Tibial nerve (tissue), 3 donors: Measurements from ENCODE around the gene SLC6A8.

Source experiments
- POLR2A ChIP-seq, 2 donors: fragments of 450-650 bp; IDR thresholded peaks; one replicate each; pipeline ENCODE4 v1.6.1; 2017; ENCODE audit warnings: antibody characterized with exemption in 2 of 2, mild to moderate bottlenecking in 2 of 2, moderate library complexity in 2 of 2
- TF ChIP-seq, protein P1 (sequence below), 5 experiments: fragments of 200-600 bp in 3 of 5; fragments of 450-650 bp in 2 of 5; sonication (generic) in 3 of 5; IDR thresholded peaks; one replicate each; pipeline ENCODE4 v1.5.1; 2016 to 2019; ENCODE audit warnings: antibody characterized with exemption in 5 of 5, mild to moderate bottlenecking in 3 of 5, moderate library complexity in 2 of 5

DNA sequence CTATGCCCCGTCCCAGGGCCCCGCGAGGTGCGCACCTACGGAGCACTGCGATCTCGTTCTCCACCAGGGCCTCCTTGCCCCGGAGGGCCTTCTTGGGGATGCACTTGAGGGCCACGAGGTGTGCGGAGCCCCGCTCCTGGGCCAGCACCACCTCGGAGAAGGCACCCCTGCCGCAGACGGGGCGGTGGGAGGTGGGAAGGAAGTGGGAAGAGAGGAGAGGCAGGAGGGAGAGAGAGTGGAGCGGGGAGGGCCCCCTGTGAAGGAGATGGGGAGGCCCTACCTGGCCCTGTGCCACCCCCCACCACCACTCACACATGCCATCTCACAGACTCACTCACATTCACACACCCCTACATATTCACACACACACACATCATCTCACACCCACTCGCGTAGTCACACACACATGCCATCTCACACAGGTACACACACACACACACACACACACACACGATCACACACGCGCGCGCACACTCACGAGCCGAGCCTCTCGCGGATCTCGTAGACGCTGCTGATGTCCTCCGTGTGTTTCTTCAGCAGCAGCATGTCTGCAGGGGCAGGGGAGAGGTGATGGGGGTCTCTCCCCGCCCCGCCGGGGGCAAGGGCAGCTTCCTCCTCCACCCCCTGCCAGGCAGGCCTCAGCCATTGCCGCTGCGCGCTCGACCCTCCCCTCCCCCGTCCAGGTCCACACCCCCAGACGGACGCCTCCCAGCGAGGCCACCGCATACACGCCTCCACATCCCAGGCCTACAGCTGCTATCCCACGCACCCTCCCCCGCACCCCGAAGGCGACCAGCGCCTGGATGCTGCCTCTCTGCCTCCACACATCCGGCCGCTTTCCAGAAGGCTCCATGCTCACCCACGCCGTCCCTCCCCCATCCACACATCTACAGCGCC, 14.9 kb upstream of the SLC6A8 start:
- TF ChIP-seq, protein P1, sequence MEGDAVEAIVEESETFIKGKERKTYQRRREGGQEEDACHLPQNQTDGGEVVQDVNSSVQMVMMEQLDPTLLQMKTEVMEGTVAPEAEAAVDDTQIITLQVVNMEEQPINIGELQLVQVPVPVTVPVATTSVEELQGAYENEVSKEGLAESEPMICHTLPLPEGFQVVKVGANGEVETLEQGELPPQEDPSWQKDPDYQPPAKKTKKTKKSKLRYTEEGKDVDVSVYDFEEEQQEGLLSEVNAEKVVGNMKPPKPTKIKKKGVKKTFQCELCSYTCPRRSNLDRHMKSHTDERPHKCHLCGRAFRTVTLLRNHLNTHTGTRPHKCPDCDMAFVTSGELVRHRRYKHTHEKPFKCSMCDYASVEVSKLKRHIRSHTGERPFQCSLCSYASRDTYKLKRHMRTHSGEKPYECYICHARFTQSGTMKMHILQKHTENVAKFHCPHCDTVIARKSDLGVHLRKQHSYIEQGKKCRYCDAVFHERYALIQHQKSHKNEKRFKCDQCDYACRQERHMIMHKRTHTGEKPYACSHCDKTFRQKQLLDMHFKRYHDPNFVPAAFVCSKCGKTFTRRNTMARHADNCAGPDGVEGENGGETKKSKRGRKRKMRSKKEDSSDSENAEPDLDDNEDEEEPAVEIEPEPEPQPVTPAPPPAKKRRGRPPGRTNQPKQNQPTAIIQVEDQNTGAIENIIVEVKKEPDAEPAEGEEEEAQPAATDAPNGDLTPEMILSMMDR (IDR thresholded peaks at IDR 0.05), result no peak
- no peak for TF ChIP-seq POLR2A (IDR thresholded peaks at IDR 0.05)
